Activated CD4-positive, alpha-beta T cell treated with anti-CD3 and anti-CD28 coated beads, Interleukin-10, Interleukin-2, amounts not matched to agents 100 ng/mL and 50 ng/mL, durations not matched to agents 16 hours and 8 hours (primary cell): ENCODE measurements around the gene NF1.
"Not testable (repeated sequence)": the region's sequence is repeated elsewhere in the genome, so short reads cannot be mapped to it uniquely, and the experiment has no call there.

Experiments
- DNase-seq: peaks from one replicate; pipeline ENCODE4 v3.0.0-alpha.2; 2020

The NF1 gene

DNA sequence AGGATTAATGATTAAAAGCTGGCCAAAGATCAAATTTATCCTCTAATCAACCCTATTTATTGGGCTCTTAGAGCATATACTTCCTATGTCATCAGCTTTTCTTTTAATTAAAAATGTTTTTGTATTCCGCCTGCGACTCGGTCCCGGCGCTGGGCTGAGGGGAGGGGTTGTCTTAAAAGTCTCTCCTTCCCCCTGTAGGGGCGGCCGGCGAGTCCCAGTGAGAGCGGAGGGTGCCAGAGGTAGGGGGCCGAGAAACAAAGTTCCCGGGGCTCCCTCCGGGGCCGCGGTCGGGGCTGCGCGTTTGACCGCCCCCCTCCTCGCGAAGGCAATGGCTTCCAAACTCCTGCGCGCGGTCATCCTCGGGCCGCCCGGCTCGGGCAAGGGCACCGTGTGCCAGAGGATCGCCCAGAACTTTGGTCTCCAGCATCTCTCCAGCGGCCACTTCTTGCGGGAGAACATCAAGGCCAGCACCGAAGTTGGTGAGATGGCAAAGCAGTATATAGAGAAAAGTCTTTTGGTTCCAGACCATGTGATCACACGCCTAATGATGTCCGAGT is 250.5 kb downstream of the NF1 start:
- not testable (repeated sequence) for DNase-seq

GRCh38 chr17:31349454-31349853 is 254.7 kb downstream of the NF1 start:
- no peak for DNase-seq

- DNase-seq: no peak
Observed at GRCh38 chr17:31355935-31356334, 261.2 kb downstream of the NF1 start.

- no peak for DNase-seq
Observed at GRCh38 chr17:31357091-31357490, 262.3 kb downstream of the NF1 start.

DNA sequence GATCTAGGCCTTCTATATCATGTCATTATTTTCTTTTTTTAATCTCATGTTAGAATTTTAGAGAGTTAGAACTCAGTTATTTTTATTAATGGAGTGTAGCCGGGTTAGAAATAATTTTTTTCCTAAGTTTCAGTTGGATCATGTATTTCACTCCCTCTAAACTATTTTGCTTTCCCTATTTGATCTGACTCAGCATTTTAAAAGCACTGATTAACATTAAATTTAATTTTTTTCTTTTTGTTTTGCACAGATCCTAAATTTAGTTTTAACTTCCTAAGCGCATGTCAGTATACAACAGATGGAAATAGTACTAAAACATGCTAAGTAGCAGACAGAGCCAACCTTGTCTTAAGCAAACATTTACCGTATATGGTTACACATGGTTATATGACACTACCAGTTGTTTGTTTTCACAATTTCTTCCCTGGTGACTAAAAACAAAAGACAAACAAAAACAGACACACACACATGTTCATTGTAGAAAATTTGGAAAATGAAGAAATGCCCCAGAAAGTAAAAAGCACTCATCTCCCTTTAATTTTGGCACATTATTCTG is 263.1 kb downstream of the NF1 start:
- no peak for DNase-seq

- no peak for DNase-seq
Observed at GRCh38 chr17:31364012-31364411, 269.2 kb downstream of the NF1 start.

DNA sequence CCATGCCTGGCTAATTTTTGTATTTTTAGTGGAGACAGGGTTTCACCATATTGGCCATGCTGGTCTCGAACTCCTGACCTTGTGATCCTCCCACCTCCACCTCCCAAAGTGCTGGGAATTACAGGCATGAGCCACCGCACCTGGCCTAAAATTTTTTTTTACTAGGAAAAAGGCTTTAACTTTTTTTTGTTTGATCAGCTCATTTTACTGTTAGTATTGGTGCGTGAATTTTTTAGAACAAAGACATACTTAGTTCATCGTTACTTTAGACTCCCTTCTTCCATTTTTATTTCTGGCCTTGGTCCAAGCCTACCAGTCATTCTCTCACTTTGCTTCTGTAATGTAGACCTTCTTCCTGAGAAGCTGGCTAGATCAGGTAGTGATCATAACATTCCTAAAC is 271.3 kb downstream of the NF1 start:
- no peak for DNase-seq

DNA sequence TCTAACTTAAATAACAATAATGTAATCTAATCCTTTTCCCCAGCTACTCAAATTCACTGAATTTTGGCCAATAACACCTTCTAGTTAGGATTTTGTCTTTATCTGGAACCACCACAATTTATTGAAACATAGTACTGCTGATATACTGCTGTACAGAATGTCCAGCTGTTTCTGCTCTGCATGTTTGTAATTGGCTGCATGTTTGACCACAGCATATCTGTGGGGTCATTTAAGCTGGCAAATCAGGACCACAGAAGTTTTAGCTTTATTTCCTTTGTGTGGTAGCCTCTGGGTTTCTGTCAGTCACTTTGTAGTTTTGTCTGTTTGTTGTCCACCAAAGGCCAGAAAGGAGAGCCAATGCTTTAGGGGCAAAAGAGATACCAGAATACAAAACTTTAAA is 274.5 kb downstream of the NF1 start:
- no peak for DNase-seq

DNA sequence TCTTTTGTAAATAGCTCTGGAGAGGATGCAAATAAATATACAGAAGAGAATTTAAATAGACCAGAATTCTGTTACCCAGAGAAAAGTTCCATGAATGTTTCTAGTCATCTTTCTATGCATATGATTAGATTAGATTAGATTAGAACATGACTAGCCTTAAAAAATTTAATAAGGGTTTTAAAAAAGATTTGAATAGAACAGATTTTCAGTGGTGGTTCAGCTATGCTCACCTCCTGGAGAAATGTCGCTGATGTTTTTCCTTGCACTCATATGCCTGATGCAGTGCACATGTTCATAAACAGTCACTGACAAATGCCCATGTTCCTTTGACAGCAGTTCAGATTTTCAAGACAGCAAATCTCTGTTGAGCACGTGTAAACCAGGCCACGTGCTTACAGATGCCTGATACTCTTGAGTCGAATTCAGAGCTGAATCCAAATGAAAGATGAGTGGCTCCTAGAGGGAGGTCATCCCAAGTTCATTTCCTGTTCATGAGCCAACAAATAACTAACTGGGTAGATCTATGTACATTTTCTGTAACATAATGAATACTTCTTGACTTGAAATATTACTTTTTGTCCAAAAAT is 276.8 kb downstream of the NF1 start:
- peak; percentile 5 for DNase-seq

- peak; percentile 65 for DNase-seq
Observed at GRCh38 chr17:31373150-31374093, 278.6 kb downstream of the NF1 start.

- no peak for DNase-seq
Observed at GRCh38 chr17:31374094-31374447, 279.3 kb downstream of the NF1 start.

- no peak for DNase-seq
Observed at GRCh38 chr17:31374503-31374902, 279.7 kb downstream of the NF1 start.

GRCh38 chr17:31378638-31379037 is 283.9 kb downstream of the NF1 start:
- DNase-seq: no peak

GRCh38 chr17:31379597-31380205 is 284.9 kb downstream of the NF1 start:
- DNase-seq: no peak

DNA sequence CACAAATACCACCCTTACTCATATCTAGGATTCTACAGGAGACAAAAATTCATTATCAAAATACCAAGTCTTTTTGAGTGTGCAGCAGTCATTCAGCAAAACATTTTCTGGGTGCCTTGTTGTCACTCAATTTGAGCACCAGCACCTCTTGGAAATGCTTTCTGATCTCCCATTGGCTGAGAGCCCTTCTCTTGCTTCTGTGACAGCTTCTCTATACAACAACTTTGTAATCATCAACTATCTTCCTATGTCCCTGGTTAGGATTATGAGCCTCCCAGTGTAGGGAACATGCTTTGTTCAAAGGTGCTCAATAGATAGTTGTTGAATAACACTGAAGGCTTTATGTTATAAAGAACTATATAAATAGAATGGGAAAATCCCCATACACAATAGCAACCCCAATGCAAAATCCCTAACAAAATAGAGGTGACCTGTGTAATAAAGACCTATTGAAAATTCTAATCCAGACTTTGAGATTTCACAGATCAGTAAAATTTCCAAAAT is 286.4 kb downstream of the NF1 start:
- no peak for DNase-seq

DNA sequence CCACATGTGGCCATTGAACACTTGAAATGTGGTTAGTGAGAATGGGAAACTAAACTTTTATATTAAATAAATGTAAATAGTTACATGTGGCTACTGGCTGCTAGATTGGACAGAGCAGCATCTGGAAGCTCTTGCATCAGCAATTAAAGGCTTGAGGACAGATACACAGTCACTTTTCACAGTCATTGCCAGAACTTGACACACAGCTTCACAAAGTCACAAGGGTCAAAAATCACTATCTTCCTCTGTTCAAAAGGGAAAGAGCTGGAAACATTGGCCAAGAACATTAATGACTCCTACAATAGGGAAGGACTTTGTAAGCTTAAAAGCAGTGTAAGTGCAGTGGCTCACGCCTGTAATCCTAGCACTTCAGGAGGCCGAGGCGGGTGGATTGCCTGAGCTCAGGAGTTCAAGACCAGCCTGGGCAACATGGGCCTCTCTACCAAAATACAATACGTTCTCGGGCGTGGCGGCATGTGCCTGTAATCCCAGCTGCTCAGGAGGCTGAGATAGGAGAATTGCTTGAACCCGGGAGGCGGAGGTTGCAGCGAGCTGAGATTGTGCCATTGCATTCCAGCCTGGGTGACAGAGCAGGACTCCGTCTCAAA is 288.0 kb downstream of the NF1 start:
- DNase-seq: not testable (repeated sequence)

DNA sequence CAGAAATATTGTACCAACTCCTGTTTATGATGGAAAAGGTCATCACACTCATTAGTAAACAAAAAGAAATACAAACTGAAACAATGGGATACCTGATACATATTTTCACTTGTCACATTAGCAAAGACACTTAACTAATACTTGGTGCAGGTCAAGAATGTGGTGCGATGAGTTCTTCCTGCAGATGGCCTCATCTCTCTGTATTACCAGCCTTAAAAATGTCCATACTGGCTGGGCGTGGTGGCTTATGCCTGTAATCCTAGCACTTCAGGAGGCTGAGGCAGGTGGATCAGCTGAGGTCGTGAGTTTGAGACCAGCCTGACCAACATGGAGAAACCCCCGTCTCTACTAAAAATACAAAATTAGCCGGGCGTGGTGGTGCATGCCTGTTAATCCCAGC is 288.7 kb downstream of the NF1 start:
- DNase-seq: not testable (repeated sequence)

DNA sequence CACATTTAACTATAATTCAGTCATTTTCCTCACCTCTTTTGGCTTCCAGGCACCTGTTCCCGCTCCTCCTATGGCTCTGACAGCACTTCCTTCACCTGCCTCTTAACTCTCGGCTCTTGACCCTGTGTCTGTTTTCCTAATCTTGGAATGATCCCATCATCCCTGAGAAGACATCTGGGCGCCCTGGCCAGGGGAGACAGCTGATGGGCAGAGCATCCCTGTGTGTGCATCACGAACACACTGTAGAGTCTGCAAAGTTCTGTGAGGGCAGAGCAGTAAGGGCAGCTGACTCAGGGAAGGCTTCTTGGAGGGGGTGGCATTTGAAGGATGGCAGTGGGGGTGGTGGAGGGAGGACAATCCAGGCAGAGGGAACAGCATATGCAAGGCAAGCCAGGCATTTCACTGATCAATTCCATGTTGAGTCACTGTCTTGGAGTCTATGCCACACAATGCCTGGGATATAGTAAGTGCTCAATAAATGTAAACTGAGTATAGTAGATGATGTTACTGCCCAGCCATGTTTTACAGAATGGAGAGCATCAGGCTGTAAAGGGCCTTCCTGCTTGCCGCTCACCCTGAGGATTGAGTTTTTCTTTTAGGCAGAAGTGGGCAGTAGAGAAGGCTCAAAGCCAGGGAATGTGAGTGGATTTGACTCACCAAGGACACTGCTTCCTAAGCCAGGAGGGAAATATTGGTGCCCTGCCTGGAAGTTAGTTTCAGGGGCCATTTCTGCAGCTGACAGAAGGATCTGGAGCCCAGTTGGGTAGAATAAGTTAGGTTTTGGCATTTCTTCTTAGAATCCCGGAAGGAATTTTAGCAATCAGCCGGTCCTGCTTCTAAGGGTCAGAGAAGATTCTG is 290.9 kb downstream of the NF1 start:
- no peak for DNase-seq

DNA sequence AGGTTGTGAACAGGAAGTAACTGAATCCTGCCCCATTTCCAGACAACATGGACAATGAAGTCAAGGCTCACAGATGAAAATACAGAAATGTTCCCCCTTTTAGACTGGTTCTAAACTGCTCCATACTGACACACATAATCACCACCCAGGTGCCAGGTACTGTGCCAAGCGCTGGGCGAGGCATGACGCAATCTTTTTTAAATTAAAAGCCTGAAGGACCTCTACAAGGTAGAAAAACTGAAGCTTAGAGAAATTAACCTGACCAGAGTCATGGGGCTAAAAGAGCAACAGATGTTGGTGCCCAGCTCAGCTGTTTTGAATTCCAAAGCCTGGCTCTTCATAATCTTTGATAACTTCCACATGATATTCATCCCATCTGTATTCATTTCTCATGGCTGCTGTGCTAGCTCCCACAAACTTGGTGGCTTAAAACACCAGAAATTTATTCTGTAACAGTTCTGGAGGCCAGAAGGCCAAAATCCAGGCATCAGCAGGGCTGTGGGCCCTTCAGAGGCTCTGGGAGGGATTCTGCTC is 291.8 kb downstream of the NF1 start:
- DNase-seq: no peak

GRCh38 chr17:31387438-31387837 is 292.7 kb downstream of the NF1 start:
- no peak for DNase-seq

DNA sequence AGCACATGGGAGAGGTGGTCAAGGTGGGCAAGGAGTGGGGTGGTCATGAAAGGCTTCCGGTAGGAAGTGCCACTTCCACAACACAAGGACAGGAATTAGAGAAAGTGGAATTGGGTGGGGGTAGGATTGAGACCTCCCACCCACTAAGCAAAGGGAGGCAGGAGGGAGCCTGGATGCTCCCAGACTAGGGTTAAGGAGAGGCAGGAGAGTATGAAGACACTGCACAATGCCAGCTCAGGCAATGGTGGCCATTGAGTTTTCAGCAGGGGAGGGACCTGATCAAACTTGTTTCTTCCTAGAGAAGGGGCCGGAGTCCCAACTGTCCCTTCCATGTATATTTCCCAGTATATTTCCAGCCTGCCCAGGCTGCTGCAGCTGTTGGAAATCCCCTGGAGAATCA is 293.6 kb downstream of the NF1 start:
- no peak for DNase-seq
